ENCODE data around the gene GABRG3.
A peak's percentile ranks its signal among the peaks of the same experiment; 100 is the strongest.

- TF ChIP-seq CTCF (IDR thresholded peaks at IDR 0.05) (peak; percentile 42 to 89 (median 74)), POLR2A (IDR thresholded peaks at IDR 0.05) (no peak)
Observed at GRCh38 chr15:27017168-27017809, 46.3 kb downstream of the GABRG3 start.

Data from adrenal gland (tissue), 5 donors.